HEK293 (cell line): Measurements from ENCODE around the gene SH3GLB1.

Source experiments
- ELK4 ChIP-seq: IDR thresholded peaks from 2 replicates; pipeline ENCODE4 v1.6.1; 2011; ENCODE audit warnings: mild to moderate bottlenecking, low read depth, low read length, borderline replicate concordance
- KLF1 ChIP-seq: fragments of 450-650 bp; formaldehyde crosslinking; IDR thresholded peaks from 2 replicates; pipeline ENCODE4 v1.5.1; 2016; ENCODE audit warnings: missing biosample characterization, missing genetic modification characterization
- MZF1 ChIP-seq: fragments of 450-650 bp; formaldehyde crosslinking; IDR thresholded peaks from 2 replicates; pipeline ENCODE4 v1.5.1; 2017; ENCODE audit warnings: missing biosample characterization, missing genetic modification characterization, borderline replicate concordance
- PRDM1 ChIP-seq: fragments of 450-650 bp; formaldehyde crosslinking; IDR thresholded peaks from 2 replicates; pipeline ENCODE4; 2016; ENCODE audit warnings: missing biosample characterization, missing genetic modification characterization
- PRDM10 ChIP-seq: fragments of 450-650 bp; formaldehyde crosslinking; IDR thresholded peaks from 2 replicates; pipeline ENCODE4 v1.5.1; 2016; ENCODE audit warnings: missing biosample characterization, missing genetic modification characterization
- PRDM6 ChIP-seq: fragments of 450-650 bp; formaldehyde crosslinking; IDR thresholded peaks from 2 replicates; pipeline ENCODE4 v1.5.1; 2017; ENCODE audit warnings: missing biosample characterization, missing genetic modification characterization
- REPIN1 ChIP-seq: fragments of 450-650 bp; formaldehyde crosslinking; IDR thresholded peaks from 2 replicates; pipeline ENCODE4 v1.5.1; 2017; ENCODE audit warnings: missing biosample characterization, missing genetic modification characterization, low read depth
- SETDB1 ChIP-seq: IDR thresholded peaks from one replicate; pipeline ENCODE4 v1.6.1; 2017; ENCODE audit warnings: mild to moderate bottlenecking, low read length, moderate library complexity, mixed read lengths; ENCODE audit not compliant: insufficient read length
- SP2 ChIP-seq: fragments of 450-650 bp; formaldehyde crosslinking; IDR thresholded peaks from 2 replicates; pipeline ENCODE4 v1.5.1; 2016; ENCODE audit warnings: missing biosample characterization, missing genetic modification characterization
- ZBTB1 ChIP-seq: fragments of 450-650 bp; formaldehyde crosslinking; IDR thresholded peaks from 2 replicates; pipeline ENCODE4 v1.5.1; 2016; ENCODE audit warnings: missing biosample characterization, missing genetic modification characterization
- ZNF366 ChIP-seq: fragments of 450-650 bp; formaldehyde crosslinking; conservative IDR thresholded peaks from 2 replicates; pipeline ENCODE4 v1.5.1; 2016; ENCODE audit warnings: missing biosample characterization, missing genetic modification characterization
- ZNF37A ChIP-seq: fragments of 450-650 bp; IDR thresholded peaks from 2 replicates; pipeline ENCODE4 v1.5.1; 2018; ENCODE audit warnings: missing biosample characterization, missing genetic modification characterization
- ZNF433 ChIP-seq: fragments of 450-650 bp; formaldehyde crosslinking; IDR thresholded peaks from 2 replicates; pipeline ENCODE4 v1.5.1; 2016; ENCODE audit warnings: missing biosample characterization, missing genetic modification characterization, low read depth
- ZNF488 ChIP-seq: fragments of 450-650 bp; formaldehyde crosslinking; IDR thresholded peaks from 2 replicates; pipeline ENCODE4 v1.5.1; 2016; ENCODE audit warnings: missing biosample characterization, missing genetic modification characterization
- ZNF521 ChIP-seq: fragments of 450-650 bp; formaldehyde crosslinking; IDR thresholded peaks from 2 replicates; pipeline ENCODE4 v1.5.1; 2017; ENCODE audit warnings: missing biosample characterization, mild to moderate bottlenecking, missing genetic modification characterization
- ZNF571 ChIP-seq: fragments of 450-650 bp; formaldehyde crosslinking; IDR thresholded peaks from 2 replicates; pipeline ENCODE4 v1.5.0; 2017; ENCODE audit warnings: missing biosample characterization, missing genetic modification characterization
- ZNF610 ChIP-seq: fragments of 450-650 bp; formaldehyde crosslinking; IDR thresholded peaks from 2 replicates; pipeline ENCODE4 v1.5.1; 2016; ENCODE audit warnings: missing biosample characterization, missing genetic modification characterization, borderline replicate concordance
- ZNF623 ChIP-seq: fragments of 450-650 bp; formaldehyde crosslinking; IDR thresholded peaks from 2 replicates; pipeline ENCODE4 v1.5.1; 2016; ENCODE audit warnings: missing biosample characterization, missing genetic modification characterization
- ZNF624 ChIP-seq: fragments of 450-650 bp; formaldehyde crosslinking; IDR thresholded peaks from 2 replicates; pipeline ENCODE4 v1.5.1; 2017; ENCODE audit warnings: missing biosample characterization, missing genetic modification characterization
- ZNF658 ChIP-seq: fragments of 450-650 bp; formaldehyde crosslinking; IDR thresholded peaks from 2 replicates; pipeline ENCODE4; 2016; ENCODE audit warnings: missing biosample characterization, missing genetic modification characterization
- ZNF701 ChIP-seq: fragments of 450-650 bp; formaldehyde crosslinking; IDR thresholded peaks from 2 replicates; pipeline ENCODE4 v1.5.1; 2016; ENCODE audit warnings: missing biosample characterization, missing genetic modification characterization
- ZSCAN16 ChIP-seq: fragments of 450-650 bp; formaldehyde crosslinking; IDR thresholded peaks from 2 replicates; pipeline ENCODE4 v1.5.1; 2016; ENCODE audit warnings: missing biosample characterization, missing genetic modification characterization
- ZSCAN5A ChIP-seq: fragments of 450-650 bp; formaldehyde crosslinking; IDR thresholded peaks from 2 replicates; pipeline ENCODE4 v1.5.1; 2016; ENCODE audit warnings: missing biosample characterization, missing genetic modification characterization
- TF ChIP-seq, protein P1 (sequence below): fragments of 450-650 bp; formaldehyde crosslinking; IDR thresholded peaks from 2 replicates; pipeline ENCODE4 v1.5.1; 2016; ENCODE audit warnings: missing biosample characterization, missing genetic modification characterization
- TF ChIP-seq, protein P2 (sequence below): fragments of 450-650 bp; formaldehyde crosslinking; IDR thresholded peaks from 2 replicates; pipeline ENCODE4 v1.5.1; 2016; ENCODE audit warnings: missing biosample characterization, missing genetic modification characterization

SH3GLB1 gene

DNA sequence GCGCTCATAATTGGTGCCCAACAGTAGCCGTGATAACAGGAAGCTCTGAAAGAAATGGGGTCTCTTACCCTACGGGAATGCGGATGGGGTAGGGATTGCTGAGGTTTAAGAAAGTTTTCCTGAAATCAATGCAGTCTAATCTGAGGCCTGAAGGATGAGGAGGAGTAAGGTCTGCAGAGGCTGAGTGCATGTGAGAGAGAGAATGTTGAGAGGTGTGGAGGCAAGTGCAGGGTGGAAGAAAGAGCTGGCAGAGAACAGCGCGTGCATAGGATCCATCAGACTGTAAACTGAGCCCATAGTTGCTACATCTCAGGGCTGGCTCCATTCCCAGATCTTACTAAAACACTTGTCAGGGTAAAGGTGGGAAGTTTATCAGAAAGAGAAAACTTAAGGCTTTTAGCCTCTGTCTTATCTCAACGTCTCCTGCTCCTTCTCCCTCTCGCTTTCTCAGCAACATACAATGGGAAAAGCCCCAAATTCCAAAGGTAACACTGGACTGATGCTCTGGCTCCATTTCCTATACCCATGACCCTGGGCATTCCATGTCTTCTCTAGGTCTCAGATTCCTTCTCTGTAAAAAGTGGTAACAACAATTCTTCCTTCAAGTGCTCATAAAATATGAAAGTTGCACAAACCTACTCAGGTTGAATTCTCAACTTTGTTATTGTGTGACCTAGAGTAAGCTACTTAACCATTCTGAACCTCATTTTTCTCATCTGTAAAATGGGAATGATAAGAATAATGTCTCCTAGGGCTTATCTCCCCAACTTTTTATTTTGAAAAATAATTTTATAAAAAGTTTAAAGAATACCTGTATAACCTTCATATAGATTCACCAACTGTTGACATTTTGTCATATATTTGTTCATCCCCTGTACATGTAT, 75.2 kb downstream of the SH3GLB1 start (continued):
- TF ChIP-seq, protein P1, sequence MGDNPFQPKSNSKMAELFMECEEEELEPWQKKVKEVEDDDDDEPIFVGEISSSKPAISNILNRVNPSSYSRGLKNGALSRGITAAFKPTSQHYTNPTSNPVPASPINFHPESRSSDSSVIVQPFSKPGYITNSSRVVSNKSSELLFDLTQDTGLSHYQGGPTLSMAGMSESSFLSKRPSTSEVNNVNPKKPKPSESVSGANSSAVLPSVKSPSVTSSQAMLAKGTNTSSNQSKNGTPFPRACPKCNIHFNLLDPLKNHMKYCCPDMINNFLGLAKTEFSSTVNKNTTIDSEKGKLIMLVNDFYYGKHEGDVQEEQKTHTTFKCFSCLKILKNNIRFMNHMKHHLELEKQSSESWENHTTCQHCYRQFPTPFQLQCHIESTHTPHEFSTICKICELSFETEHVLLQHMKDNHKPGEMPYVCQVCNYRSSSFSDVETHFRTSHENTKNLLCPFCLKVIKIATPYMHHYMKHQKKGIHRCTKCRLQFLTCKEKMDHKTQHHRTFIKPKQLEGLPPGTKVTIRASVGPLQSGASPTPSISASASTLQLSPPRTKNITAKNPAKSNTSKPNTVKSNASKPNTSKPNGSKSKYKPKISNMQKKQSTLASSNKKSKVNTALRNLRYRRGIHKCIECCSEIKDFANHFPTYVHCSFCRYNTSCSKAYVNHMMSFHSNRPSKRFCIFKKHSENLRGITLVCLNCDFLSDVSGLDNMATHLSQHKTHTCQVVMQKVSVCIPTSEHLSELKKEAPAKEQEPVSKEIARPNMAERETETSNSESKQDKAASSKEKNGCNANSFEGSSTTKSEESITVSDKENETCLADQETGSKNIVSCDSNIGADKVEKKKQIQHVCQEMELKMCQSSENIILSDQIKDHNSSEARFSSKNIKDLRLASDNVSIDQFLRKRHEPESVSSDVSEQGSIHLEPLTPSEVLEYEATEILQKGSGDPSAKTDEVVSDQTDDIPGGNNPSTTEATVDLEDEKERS (tag by site-specific recombination): no peak
- TF ChIP-seq ZNF610: peak; percentile 52
- TF ChIP-seq PRDM1: peak; percentile 95
- TF ChIP-seq PRDM10 (tag by site-specific recombination): peak; percentile 67
- peak; percentile 75 for TF ChIP-seq MZF1 (tag by site-specific recombination)
- peak; percentile 83 for TF ChIP-seq PRDM6 (tag by site-specific recombination)
- peak; percentile 89 for TF ChIP-seq ZNF366 (tag by site-specific recombination)
- TF ChIP-seq ZBTB1 (tag by site-specific recombination): no peak
- TF ChIP-seq ELK4: no peak
- TF ChIP-seq ZNF571: no peak
- TF ChIP-seq REPIN1 (tag by site-specific recombination): no peak
- TF ChIP-seq ZNF624 (tag by site-specific recombination): no peak
- TF ChIP-seq ZNF701 (tag by site-specific recombination): no peak
- TF ChIP-seq ZNF433: no peak
- no peak for TF ChIP-seq ZNF488
- TF ChIP-seq SP2 (tag by site-specific recombination): no peak
- TF ChIP-seq ZNF658 (tag by site-specific recombination): no peak
- peak; percentile 91 for TF ChIP-seq ZSCAN16
- no peak for TF ChIP-seq ZNF37A (tag by site-specific recombination)
- no peak for TF ChIP-seq ZNF623 (tag by site-specific recombination)
- no peak for TF ChIP-seq SETDB1
- TF ChIP-seq ZNF521 (tag by site-specific recombination): no peak
- TF ChIP-seq ZSCAN5A (tag by site-specific recombination): no peak
- TF ChIP-seq, protein P2, sequence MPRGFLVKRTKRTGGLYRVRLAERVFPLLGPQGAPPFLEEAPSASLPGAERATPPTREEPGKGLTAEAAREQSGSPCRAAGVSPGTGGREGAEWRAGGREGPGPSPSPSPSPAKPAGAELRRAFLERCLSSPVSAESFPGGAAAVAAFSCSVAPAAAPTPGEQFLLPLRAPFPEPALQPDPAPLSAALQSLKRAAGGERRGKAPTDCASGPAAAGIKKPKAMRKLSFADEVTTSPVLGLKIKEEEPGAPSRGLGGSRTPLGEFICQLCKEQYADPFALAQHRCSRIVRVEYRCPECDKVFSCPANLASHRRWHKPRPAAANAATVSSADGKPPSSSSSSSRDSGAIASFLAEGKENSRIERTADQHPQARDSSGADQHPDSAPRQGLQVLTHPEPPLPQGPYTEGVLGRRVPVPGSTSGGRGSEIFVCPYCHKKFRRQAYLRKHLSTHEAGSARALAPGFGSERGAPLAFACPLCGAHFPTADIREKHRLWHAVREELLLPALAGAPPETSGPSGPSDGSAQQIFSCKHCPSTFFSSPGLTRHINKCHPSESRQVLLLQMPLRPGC: peak; percentile 66; the same call in 1 of the 2 replicates
- TF ChIP-seq KLF1 (tag by site-specific recombination): no peak
